A673 (cell line): ENCODE data around the gene PPP4R3B. TPM values are rescaled to one million over a fixed set of nuclear protein-coding genes. Genes with fewer than 3 reads are reported as not detected.
"Not testable (repeated sequence)": the region's sequence is repeated elsewhere in the genome, so short reads cannot be mapped to it uniquely, and the experiment has no call there.

Experiments
- BruUV-seq: library from RNA; stranded (reverse); fragments of 400-500 nt; replicated peaks from 2 replicates; lab custom pipeline; 2021; lab: Mats Ljungman, UMichigan
- CTCF ChIA-PET: fragments of 300-600 bp; sonication (Branson Sonifier 250); formaldehyde crosslinking; loops from one replicate; lab custom pipeline; 2022; ENCODE audit warnings: antibody characterized with exemption; lab: Charles Lee
- POLR2A ChIA-PET: fragments of 300-600 bp; sonication (Branson Sonifier 250); formaldehyde crosslinking; loops from one replicate; lab custom pipeline; 2022; ENCODE audit warnings: antibody characterized with exemption; ENCODE audit not compliant: low non-redundant PET; lab: Charles Lee
- DNase-seq: peaks from one replicate; pipeline ENCODE4 v3.0.0-alpha.2; 2015; ENCODE audit warnings: low spot score
- H3K27ac ChIP-seq: fragments of 200-600 bp; sonication (generic); 2 replicates; pipeline ENCODE4 v1.5.1; 2016; ENCODE audit warnings: mixed run types, low read depth, mild to moderate bottlenecking, mixed read lengths, antibody characterized with exemption, low read length; ENCODE audit not compliant: poor library complexity, severe bottlenecking
- H3K27me3 ChIP-seq: fragments of 200-600 bp; sonication (generic); replicated peaks from 2 replicates; pipeline ENCODE4 v1.6.1; 2017; ENCODE audit warnings: mixed run types, low read depth, mild to moderate bottlenecking, mixed read lengths, antibody characterized with exemption, low read length; ENCODE audit not compliant: insufficient read depth, poor library complexity
- H3K36me3 ChIP-seq: fragments of 200-600 bp; sonication (generic); 2 replicates; pipeline ENCODE4 v1.6.1; 2016; ENCODE audit warnings: mixed run types, mild to moderate bottlenecking, mixed read lengths, antibody characterized with exemption, low read length; ENCODE audit not compliant: insufficient read depth, poor library complexity, severe bottlenecking
- H3K4me1 ChIP-seq: fragments of 200-600 bp; sonication (generic); 2 replicates; pipeline ENCODE4 v1.6.1; 2017; ENCODE audit warnings: mixed run types, mild to moderate bottlenecking, mixed read lengths, antibody characterized with exemption, low read length; ENCODE audit not compliant: insufficient read depth, poor library complexity, severe bottlenecking
- H3K4me3 ChIP-seq: fragments of 200-600 bp; sonication (generic); 2 replicates; pipeline ENCODE4 v1.5.1; 2016; ENCODE audit warnings: low read depth, mixed run types, mild to moderate bottlenecking, mixed read lengths, low read length; ENCODE audit not compliant: poor library complexity, severe bottlenecking
- H3K9me3 ChIP-seq: fragments of 200-600 bp; sonication (generic); 2 replicates; pipeline ENCODE4 v1.6.1; 2016; ENCODE audit warnings: mixed run types, low read depth, mild to moderate bottlenecking, mixed read lengths, antibody characterized with exemption, low read length; ENCODE audit not compliant: poor library complexity, severe bottlenecking
- CTCF ChIP-seq: fragments of 300-800, 200-600 bp; sonication (generic); conservative IDR thresholded peaks from 2 replicates; pipeline ENCODE4 v1.5.1; 2017; ENCODE audit warnings: low read depth, mild to moderate bottlenecking, antibody characterized with exemption, low read length, moderate library complexity, mixed read lengths
- EZH2 ChIP-seq: fragments of 200-600 bp; sonication (generic); IDR thresholded peaks from 2 replicates; pipeline ENCODE4 v1.6.1; 2017; ENCODE audit warnings: borderline replicate concordance, low read depth, mild to moderate bottlenecking, mixed read lengths, antibody characterized with exemption, low read length; ENCODE audit not compliant: poor library complexity, severe bottlenecking
- intact Hi-C: fragments of 100-400 bp; cut with micrococcal nuclease; formaldehyde crosslinking; loops from one replicate; pipeline ENCODE4 v1.10.0; 2022; ENCODE audit not compliant: unreplicated experiment
- total RNA-seq: library from RNA; stranded (reverse); gene quantifications from 2 replicates; pipeline ENCODE4 v1.2.3, GENCODE V29; 2021

PPP4R3B gene
- total RNA-seq, 1 experiment from 2014 or later: 57.9 TPM

- peaks cover 31% of the 10 kb centered on the region for H3K36me3 ChIP-seq
- H3K27me3 ChIP-seq: no peaks in the 10 kb centered on the region
- H3K27ac ChIP-seq: no peak overlapping the region
- CTCF ChIA-PET: no interaction called here
- no peak overlapping the region for H3K4me3 ChIP-seq
- H3K4me1 ChIP-seq: no peaks in the 10 kb centered on the region
- no TSS peak for BruUV-seq
- POLR2A ChIA-PET: no interaction called here
- no peak for TF ChIP-seq CTCF
- TF ChIP-seq EZH2: no peak
- H3K9me3 ChIP-seq: no peaks in the 10 kb centered on the region
- intact Hi-C loops: no loop called here
- no peak for DNase-seq
These were observed 19.2 kb downstream of the PPP4R3B start for GRCh38 chr2:55598056-55598795.

- BruUV-seq, intact Hi-C loops, POLR2A ChIA-PET, CTCF ChIA-PET, H3K9me3 ChIP-seq, H3K27me3 ChIP-seq, H3K4me3 ChIP-seq, H3K27ac ChIP-seq, DNase-seq, H3K4me1 ChIP-seq: not testable (repeated sequence)
- peaks cover 17% of the 10 kb centered on the region for H3K36me3 ChIP-seq
These were observed 20.6 kb downstream of the PPP4R3B start for GRCh38 chr2:55596795-55597194.

GRCh38 chr2:55595536-55595935, 21.9 kb downstream of the PPP4R3B start:
- no peak for TF ChIP-seq CTCF
- DNase-seq: no peak
- Histone ChIP-seq H3K4me3 (no peak overlapping the region), H3K36me3 (peaks cover 14% of the 10 kb centered on the region), H3K27ac (no peak overlapping the region), H3K9me3 (no peaks in the 10 kb centered on the region), H3K27me3 (no peaks in the 10 kb centered on the region), H3K4me1 (peaks cover 4% of the 10 kb centered on the region)
- no TSS peak for BruUV-seq
- intact Hi-C loops: no loop called here
- ChIA-PET POLR2A (no interaction called here), CTCF (no interaction called here)

GRCh38 chr2:55592130-55592529, 25.3 kb downstream of the PPP4R3B start:
- intact Hi-C loops: no loop called here
- ChIA-PET POLR2A (interaction anchor here (0.7 kb wide), 1 partner anchor 73 kb away, joined by 4 read pairs; no protein-coding TSS in a partner anchor), CTCF (no interaction called here)
- Histone ChIP-seq H3K9me3 (no peaks in the 10 kb centered on the region), H3K36me3 (peaks cover 3% of the 10 kb centered on the region), H3K4me1 (peaks cover 7% of the 10 kb centered on the region), H3K27ac (no peak overlapping the region), H3K27me3 (no peaks in the 10 kb centered on the region), H3K4me3 (no peak overlapping the region)
- DNase-seq: no peak
- BruUV-seq: no TSS peak
- no peak for TF ChIP-seq CTCF
- TF ChIP-seq EZH2: no peak
